Camera-type eye (tissue), 1 donor: Measurements from ENCODE around the gene GPR139. TPM values are rescaled to one million over a fixed set of nuclear protein-coding genes. Genes with fewer than 3 reads are reported as not detected.

Experiments
- total RNA-seq: library from RNA; depleted of rRNA; stranded (reverse); fragments of >200 nt; gene quantifications from one replicate; pipeline ENCODE4 v1.2.3, GENCODE V29; 2014

Gene GPR139
- 0.38 TPM for total RNA-seq

DNA sequence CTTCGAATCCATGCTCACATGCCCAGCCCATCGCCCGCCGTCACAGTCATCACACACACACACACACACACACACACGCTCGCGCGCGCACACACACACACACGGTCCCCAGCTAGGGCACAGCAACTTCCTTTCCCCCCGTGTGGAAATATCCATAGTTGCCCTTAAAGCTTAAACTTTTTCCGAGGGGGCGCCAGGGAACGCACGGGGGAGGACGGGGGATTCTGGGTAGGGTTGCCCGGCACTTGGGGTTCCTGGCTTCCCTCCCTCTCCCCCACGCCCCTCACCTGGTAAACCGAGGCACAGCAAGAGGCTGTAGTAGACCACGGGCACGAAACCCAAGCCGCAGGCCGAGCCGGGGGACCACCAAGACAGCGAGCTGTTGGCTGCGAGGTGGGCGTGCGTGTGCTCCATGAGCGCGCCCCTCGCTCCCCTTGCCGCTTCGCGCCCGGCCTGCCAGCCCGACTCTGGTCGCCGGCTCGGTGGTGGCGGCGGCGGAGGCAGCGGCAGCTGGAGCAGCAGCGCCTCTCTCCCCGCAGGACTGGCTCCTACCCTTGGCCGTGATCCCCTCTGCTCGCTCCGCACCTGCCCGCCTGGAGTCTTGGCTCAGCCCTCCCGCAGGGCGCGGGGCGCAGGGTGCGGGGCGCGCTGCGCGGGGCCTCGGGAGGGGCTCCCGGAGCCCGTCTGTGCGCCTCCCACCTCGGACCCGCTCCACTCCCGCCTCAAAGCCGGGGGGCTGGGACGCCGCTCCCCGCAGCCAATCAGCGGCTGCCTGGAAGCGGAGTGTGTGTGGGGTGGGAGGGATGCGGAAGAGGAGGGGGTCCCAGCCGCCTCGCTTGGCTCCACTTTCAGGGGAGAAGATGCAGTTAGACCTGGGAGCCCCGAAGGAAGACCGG is at the start of gene GPR139:
TSS of gene GPR139 (minus strand) at position 688 of the 896 bp plus-strand sequence. CDS start at position 414, 274 bp downstream.

Other genes starting within 250 kb of the GPR139 start
- gene GPRC5B, start 189.0 kb downstream of the GPR139 start, total RNA-seq = 57.1 TPM